Gastrocnemius medialis (tissue), 4 donors: ENCODE data around the gene AKAP6. TPM values are rescaled to one million over a fixed set of nuclear protein-coding genes. Genes with fewer than 3 reads are reported as not detected.
"Not testable (repeated sequence)": the region's sequence is repeated elsewhere in the genome, so short reads cannot be mapped to it uniquely, and the experiment has no call there.

Experiments
- ATAC-seq, 2 donors: fragments of 150-250 bp; one replicate each; pipeline ENCODE4 v1.9.1; 2016
- DNase-seq, 2 donors: peaks; one replicate each; pipeline ENCODE4 v3.0.0-alpha.2; 2019
- H3K27ac ChIP-seq, 4 donors: fragments of 200-600 bp; sonication (generic); 1 replicate in 1 of 4; 2 replicates in 3 of 4; pipeline ENCODE4 v1.5.1; 2016 to 2018; ENCODE audit warnings: mild to moderate bottlenecking in 2 of 4, moderate library complexity in 1 of 4
- H3K27me3 ChIP-seq, 3 donors: fragments of 200-600 bp; sonication (generic) in 2 of 3; 1 replicate in 1 of 3; 2 replicates in 2 of 3; pipeline versions ENCODE4 v1.5.1 to v1.6.0; 2016 to 2019; ENCODE audit warnings: mild to moderate bottlenecking in 1 of 3, moderate library complexity in 1 of 3
- H3K36me3 ChIP-seq, 2 donors: fragments of 200-600 bp; sonication (generic) in 1 of 2; one replicate each; pipeline ENCODE4 v1.5.1; 2017 to 2018
- H3K4me1 ChIP-seq, 2 donors: fragments of 200-600 bp; sonication (generic) in 1 of 2; one replicate each; pipeline ENCODE4 v1.5.1; 2016 to 2017; ENCODE audit warnings: mild to moderate bottlenecking in 2 of 2
- H3K4me3 ChIP-seq, 4 donors: fragments of 200-600 bp; sonication (generic) in 3 of 4; 1 replicate in 1 of 4; 2 replicates in 3 of 4; pipeline ENCODE4 v1.5.1; 2016 to 2019; ENCODE audit warnings: mild to moderate bottlenecking in 2 of 4
- H3K9me3 ChIP-seq, 3 donors: fragments of 200-600 bp; sonication (generic) in 2 of 3; 1 replicate in 1 of 3; 2 replicates in 2 of 3; pipeline ENCODE4 v1.5.1; 2016 to 2019
- POLR2A ChIP-seq, 2 donors: fragments of 450-650 bp; IDR thresholded peaks; one replicate each; pipeline ENCODE4 v1.6.1; 2017; ENCODE audit warnings: antibody characterized with exemption in 2 of 2, mild to moderate bottlenecking in 2 of 2, moderate library complexity in 2 of 2
- in situ Hi-C, 4 donors: fragments of 200-750 bp; cut with MboI; loops; one replicate each; pipeline versions ENCODE4 v1.15.0 to v1.8.0; 2017; ENCODE audit warnings: low sequenced_read_pairs in 4 of 4
- intact Hi-C: fragments of 100-400 bp; cut with DNase I; formaldehyde crosslinking; loops from one replicate; pipeline ENCODE4 v1.15.1; 2023; ENCODE audit warnings: low total_unique reads
- total RNA-seq, 4 donors: library from RNA; depleted of rRNA; stranded (reverse); fragments of >200 nt; gene quantifications; one replicate each; pipeline versions ENCODE4 v1.1.0 to v1.2.3, GENCODE V29; 2016
- TF ChIP-seq, protein P1 (sequence below), 5 experiments: fragments of 450-650 bp in 3 of 5; fragments of 200-600 bp in 2 of 5; sonication (generic) in 2 of 5; IDR thresholded peaks in 4 of 5; conservative IDR thresholded peaks in 1 of 5; 1 replicate in 4 of 5; 2 replicates in 1 of 5; pipeline ENCODE4 v1.5.1; 2016 to 2019; ENCODE audit warnings: antibody characterized with exemption in 5 of 5, mild to moderate bottlenecking in 3 of 5, moderate library complexity in 3 of 5

Gene AKAP6
- total RNA-seq, 4 donors from 2014 or later, result 23.2 to 59.2 (median 32.1) TPM

DNA sequence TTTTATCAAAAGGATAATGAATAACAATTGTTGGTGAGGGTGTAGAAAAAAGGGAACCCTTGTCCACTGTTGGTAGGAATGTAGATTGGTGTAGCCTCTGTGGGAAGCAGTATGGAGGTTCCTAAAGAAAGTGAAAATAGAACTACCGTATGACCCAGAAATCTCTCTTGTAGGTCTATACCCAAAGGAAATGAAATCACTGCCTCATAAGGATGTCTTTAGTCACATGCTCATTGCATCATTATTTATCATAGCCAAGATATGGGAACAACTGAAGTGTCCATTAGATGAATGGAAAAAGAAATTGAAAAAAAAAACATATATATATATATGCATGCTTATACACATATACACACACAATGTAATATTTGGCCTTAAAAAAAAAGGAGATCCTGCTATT, 450.7 kb downstream of the AKAP6 start:
- intact Hi-C loops, result no loop called here
- Histone ChIP-seq H3K4me1 (no peaks in the 10 kb centered on the region), H3K9me3 (no peaks in the 10 kb centered on the region), H3K36me3 (no peaks in the 10 kb centered on the region), H3K27me3 (no peaks in the 10 kb centered on the region), H3K4me3 (no peak overlapping the region), H3K27ac (no peak overlapping the region)
- TF ChIP-seq, protein P1, sequence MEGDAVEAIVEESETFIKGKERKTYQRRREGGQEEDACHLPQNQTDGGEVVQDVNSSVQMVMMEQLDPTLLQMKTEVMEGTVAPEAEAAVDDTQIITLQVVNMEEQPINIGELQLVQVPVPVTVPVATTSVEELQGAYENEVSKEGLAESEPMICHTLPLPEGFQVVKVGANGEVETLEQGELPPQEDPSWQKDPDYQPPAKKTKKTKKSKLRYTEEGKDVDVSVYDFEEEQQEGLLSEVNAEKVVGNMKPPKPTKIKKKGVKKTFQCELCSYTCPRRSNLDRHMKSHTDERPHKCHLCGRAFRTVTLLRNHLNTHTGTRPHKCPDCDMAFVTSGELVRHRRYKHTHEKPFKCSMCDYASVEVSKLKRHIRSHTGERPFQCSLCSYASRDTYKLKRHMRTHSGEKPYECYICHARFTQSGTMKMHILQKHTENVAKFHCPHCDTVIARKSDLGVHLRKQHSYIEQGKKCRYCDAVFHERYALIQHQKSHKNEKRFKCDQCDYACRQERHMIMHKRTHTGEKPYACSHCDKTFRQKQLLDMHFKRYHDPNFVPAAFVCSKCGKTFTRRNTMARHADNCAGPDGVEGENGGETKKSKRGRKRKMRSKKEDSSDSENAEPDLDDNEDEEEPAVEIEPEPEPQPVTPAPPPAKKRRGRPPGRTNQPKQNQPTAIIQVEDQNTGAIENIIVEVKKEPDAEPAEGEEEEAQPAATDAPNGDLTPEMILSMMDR (IDR thresholded peaks at IDR 0.05 in 4 of 5, conservative IDR thresholded peaks at IDR 0.05 in 1 of 5), result no peak
- TF ChIP-seq POLR2A (IDR thresholded peaks at IDR 0.05), result no peak
- ATAC-seq (no peak), DNase-seq (no peak)
- in situ Hi-C loops, result no loop called here

DNA sequence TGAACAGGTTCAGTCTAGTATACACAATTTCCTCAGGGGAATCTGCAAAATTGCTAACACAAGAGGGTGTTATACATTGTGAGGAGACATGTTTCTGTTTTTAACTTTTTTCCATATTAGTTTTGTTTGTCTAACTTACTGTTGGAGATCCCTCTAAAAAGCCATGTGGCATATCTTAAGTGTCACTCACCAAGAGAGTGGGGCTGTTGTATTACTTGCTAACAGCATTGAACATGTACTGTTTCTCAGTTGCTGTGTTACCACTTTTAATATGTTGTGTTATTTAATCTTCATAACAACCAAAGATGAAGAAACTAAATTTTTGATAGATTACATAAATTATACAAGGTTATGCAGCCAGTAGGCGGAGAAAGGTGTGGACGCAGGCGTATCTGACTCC, 455.3 kb downstream of the AKAP6 start:
- Histone ChIP-seq H3K36me3 (peaks cover 0 to 11% of the 10 kb centered on the region in 2 donors), H3K4me1 (no peaks in the 10 kb centered on the region), H3K27me3 (no peaks in the 10 kb centered on the region), H3K4me3 (no peak overlapping the region), H3K9me3 (no peaks in the 10 kb centered on the region), H3K27ac (no peak overlapping the region)
- TF ChIP-seq, protein P1 (IDR thresholded peaks at IDR 0.05 in 4 of 5, conservative IDR thresholded peaks at IDR 0.05 in 1 of 5), result no peak
- DNase-seq, result no peak
- intact Hi-C loops, result no loop called here
- in situ Hi-C loops, result no loop called here
- no peak for ATAC-seq

DNA sequence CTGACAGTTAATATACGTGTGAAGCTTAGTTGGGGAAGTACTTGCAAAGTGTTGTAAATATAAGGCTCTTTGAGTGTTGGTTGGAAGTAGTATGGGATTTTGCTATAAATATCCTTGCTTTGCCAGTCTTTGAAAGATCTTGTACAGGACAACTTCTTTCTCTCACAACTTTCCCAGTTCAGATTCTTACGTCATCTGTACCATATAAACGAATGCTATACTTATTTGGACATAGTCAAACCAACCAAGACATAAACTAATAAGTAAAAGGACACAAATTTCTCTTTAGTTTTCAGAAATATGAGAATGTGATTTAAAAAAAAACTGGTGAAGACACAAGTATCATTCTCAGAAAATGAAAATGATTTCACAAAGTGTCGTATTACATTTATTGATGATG, 456.5 kb downstream of the AKAP6 start:
- no peaks in the 10 kb centered on the region for H3K27me3 ChIP-seq
- no peaks in the 10 kb centered on the region for H3K9me3 ChIP-seq
- TF ChIP-seq POLR2A (IDR thresholded peaks at IDR 0.05), result no peak
- TF ChIP-seq, protein P1 (IDR thresholded peaks at IDR 0.05 in 4 of 5, conservative IDR thresholded peaks at IDR 0.05 in 1 of 5), result no peak
- intact Hi-C loops (no loop called here), in situ Hi-C loops (no loop called here)
- no peak for ATAC-seq
- H3K4me3 ChIP-seq, result no peak overlapping the region
- no peaks in the 10 kb centered on the region for H3K4me1 ChIP-seq
- no peak overlapping the region for H3K27ac ChIP-seq
- no peak for DNase-seq
- H3K36me3 ChIP-seq, result peaks cover 0 to 11% of the 10 kb centered on the region in 2 donors

DNA sequence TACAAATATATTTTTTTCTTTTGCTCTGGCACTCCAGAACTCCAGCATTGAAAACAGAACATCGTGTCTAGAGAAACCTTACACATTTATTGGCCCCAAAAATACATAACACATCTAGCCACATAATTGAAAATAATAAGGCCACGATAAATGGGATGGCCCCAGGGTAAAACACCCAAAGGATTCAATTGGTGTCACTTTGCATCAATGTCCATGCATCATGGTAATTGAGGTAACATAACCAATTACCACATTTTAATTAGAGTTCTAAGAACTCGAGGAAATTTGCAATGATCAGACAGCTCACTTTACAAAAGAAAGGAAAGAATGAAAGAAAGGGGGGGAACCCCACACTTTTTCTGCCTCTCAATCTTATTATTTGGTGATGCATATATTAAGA, 457.8 kb downstream of the AKAP6 start:
- H3K27me3 ChIP-seq, result no peaks in the 10 kb centered on the region
- no peak for ATAC-seq
- intact Hi-C loops, result no loop called here
- no peak for DNase-seq
- H3K4me3 ChIP-seq, result no peak overlapping the region
- peaks cover 0 to 11% of the 10 kb centered on the region in 2 donors for H3K36me3 ChIP-seq
- H3K9me3 ChIP-seq, result no peaks in the 10 kb centered on the region
- TF ChIP-seq, protein P1 (IDR thresholded peaks at IDR 0.05 in 4 of 5, conservative IDR thresholded peaks at IDR 0.05 in 1 of 5), result no peak
- TF ChIP-seq POLR2A (IDR thresholded peaks at IDR 0.05), result no peak
- no peak overlapping the region for H3K27ac ChIP-seq
- in situ Hi-C loops, result no loop called here
- H3K4me1 ChIP-seq, result no peaks in the 10 kb centered on the region

DNA sequence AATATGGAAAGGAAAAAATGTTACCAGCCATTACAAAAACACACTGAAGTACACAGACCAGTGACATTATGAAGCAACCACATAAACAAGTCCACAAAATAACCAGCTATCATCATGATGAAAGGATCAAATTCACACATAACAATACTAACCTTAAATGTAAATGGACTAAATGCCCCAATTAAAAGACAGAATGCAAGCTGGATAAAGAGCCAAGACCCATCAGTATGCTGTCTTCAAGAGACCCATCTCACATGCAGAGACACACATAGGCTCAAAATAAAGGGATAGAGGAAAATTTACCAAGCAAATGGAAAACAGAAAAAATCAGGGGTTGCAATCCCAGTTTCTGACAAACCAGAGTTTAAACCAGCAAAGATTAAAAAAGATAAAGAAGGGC, 463.9 kb downstream of the AKAP6 start:
- intact Hi-C loops, H3K4me1 ChIP-seq, DNase-seq, in situ Hi-C loops, H3K27me3 ChIP-seq, H3K9me3 ChIP-seq, ATAC-seq, H3K4me3 ChIP-seq, H3K27ac ChIP-seq: not testable (repeated sequence)
- peaks cover 0 to 19% of the 10 kb centered on the region in 2 donors for H3K36me3 ChIP-seq
